HG02885 (cell line): ENCODE data around the gene TFDP1.
"Not testable (repeated sequence)": the region's sequence is repeated elsewhere in the genome, so short reads cannot be mapped to it uniquely, and the experiment has no call there.

Experiments used
- ATAC-seq: cut with Tn5 transposase; IDR thresholded peaks from one replicate; pipeline ENCODE4 v1.9.1; 2021; ENCODE audit warnings: mild to moderate bottlenecking; ENCODE audit not compliant: unreplicated experiment, poor library complexity

Gene TFDP1

DNA sequence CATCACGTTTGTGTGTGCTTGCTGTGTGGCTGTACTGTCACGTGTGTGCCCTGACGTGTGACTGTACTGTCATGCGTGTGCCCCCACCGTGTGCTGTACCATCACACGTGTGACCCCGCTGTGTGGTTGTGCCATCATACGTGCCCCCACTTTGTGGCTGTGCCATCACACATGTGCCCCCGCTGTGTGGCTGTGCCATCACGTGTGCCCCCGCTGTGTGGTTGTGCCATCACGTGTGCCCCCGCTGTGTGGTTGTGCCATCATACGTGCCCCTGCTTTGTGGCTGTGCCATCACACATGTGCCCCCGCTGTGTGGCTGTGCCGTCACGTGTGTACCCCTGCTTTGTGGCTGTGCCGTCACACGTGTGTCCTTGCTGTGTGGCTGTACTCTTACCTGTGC lies 25.7 kb downstream of the TFDP1 start:
- ATAC-seq: no peak

DNA sequence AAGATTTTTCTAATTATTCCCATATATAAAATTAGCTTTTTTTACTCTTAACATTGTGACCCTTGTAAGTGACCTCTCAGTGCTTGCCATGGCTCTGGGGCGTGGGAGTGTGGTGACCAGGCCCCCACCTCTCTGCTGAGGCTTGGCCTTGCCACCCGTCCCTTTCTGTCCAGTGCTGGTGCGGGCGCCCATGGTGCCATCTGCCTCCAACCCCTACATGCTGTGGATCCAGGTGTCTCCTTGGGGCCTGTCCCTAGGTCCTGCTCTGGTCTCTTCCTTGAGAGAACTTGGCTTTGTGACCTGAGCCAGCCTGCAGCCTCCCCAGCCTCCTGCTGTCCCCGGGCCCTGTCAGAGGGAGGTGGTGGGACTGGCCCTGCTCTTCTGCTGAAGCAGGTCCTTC lies 27.4 kb downstream of the TFDP1 start:
- no peak for ATAC-seq

DNA sequence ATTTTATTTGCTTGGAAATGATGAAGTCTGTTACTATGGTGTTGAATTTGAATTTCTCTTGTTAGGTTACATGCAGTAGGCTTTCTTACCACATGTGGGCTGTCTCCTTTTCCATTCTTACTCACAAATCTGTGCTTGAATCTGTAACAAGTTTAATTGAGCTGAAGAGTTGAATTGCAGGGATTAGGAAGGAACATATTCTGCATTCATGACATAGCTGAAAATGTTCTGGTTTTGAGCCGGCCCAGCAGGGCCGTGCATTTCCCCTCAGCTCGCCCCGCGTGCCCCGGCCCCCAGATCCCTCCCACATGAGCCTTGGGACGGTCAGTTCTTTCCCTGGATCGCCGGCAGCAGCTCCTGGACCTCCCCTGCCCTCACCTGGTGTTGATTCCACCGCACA lies 28.1 kb downstream of the TFDP1 start:
- ATAC-seq: no peak

DNA sequence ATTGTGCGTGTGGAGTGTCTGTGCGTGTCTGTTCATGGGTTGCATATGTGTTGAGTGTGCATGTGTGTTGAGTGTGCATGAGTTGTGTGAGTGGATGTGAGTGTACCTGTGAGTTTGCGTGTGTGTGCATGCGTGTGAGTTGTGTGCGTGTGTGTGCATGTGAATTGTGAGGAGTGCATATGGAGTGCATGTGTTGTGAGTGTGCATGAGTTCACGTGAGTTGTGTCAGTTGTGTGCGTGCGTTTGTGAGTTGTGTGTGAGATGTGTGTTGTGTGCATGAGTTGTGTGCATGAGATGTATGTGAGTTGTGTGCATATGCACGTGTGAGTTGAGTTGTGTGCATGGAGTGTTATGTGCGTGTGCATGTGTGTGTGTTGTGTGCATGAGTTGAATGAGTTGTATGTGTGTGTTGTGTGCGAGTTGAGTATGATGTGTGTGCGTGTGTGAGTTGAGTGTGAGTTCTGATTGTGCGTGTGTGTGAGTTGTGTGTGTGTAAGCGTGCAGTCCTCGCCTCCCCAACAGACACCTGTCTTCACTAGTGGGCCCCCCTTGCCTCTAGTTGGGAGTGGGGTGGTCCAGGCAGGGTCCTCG lies 29.3 kb downstream of the TFDP1 start:
- no peak for ATAC-seq

DNA sequence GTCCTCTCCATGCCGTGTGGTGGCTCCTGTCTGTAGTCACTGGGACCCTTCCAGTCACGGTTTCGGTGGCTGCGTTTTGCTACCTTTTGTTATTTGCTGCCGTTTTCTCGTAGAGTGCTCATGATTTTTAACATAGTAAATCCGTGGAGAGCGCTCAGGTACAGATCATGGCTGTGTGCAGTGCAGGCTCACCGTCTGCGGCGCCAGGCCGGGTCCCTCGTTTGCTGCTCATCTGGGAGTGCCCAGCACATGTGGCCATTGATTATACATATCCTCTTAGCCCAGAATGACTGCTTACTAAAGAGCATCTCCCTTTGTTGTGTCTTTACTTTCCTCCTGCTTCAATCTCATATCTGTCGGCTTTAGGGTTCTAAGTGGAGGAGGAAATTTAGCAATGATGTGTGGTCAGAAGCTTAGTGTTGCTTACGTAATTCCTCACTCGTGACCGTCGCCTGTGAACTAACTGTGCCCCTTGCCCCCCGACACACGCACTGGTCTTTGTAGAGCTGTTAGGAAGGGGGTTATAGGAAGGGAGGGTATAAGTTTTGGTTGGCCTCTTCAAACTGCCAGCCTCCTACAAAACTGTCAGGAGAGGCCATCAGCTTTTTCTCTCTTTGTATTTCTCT lies 31.8 kb downstream of the TFDP1 start:
- ATAC-seq: no peak

DNA sequence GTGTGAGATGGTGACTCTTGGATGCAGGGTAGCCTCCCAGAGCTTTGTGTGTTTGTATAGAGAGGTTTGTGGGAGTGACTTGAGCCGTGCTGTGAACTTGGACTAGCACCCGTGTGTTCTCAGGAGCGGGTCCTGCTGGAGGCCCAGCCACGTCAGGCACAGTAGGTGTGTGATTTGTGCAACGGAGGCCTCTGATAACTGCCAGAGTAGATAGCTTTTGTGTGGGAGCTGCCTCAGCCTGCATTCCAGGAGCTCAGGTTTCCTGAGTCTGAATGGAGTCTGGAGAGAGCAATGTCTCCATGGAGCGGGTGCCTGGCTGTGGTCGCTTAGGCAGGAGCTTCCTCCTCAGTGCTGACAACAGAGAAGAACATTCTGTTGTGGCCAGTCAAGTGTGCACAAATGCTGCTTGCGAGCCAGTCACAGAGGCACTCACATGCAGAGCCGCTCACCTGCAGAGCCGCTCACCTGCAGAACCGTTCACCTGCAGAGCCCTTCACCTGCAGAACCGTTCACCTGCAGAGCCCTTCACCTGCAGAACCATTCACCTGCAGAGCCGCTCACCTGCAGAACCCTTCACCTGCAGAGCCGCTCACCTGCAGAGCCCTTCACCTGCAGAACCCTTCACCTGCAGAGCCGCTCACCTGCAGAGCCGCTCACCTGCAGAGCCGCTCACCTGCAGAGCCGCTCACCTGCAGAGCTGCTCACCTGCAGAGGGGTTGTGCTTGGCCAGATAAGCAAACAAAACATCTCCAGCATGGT lies 32.6 kb downstream of the TFDP1 start:
- ATAC-seq: no peak

DNA sequence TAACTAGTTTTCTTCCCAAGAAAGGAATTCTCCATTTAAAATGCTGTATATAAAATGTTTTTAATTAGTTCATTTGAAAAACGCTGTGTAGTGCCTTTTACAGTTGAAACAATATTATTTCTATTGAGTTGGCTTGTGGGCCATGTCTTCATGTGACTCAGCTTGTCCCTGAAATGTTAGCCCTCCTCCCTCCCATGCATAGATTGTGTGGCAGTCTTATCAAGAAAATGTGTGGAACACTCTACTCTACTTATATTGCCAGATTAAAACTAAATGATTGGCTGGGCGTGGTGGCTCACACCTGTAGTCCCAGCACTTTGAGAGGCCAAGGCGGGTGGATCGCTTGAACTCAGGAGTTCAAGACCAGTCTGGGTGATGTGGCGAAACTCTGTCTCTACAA lies 33.4 kb downstream of the TFDP1 start:
- ATAC-seq: no peak

DNA sequence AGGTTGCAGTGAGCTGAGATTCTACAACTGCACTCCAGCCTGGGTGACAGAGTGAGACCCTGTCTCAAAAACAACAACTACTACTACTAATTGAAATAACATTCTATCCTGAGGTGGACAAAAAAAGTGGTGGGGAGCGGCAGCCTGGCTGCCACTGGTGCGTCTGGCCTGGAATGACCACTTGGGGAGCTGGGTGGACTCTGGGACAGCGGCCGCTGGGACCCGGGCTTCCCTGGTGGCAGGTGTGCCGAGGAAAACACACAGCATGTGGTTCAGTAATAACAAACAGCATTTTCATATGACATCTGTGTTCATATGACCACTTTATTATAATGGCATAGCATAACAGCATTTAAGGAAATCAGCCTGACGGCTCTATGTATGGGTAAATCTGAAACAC lies 33.9 kb downstream of the TFDP1 start:
- ATAC-seq: no peak

DNA sequence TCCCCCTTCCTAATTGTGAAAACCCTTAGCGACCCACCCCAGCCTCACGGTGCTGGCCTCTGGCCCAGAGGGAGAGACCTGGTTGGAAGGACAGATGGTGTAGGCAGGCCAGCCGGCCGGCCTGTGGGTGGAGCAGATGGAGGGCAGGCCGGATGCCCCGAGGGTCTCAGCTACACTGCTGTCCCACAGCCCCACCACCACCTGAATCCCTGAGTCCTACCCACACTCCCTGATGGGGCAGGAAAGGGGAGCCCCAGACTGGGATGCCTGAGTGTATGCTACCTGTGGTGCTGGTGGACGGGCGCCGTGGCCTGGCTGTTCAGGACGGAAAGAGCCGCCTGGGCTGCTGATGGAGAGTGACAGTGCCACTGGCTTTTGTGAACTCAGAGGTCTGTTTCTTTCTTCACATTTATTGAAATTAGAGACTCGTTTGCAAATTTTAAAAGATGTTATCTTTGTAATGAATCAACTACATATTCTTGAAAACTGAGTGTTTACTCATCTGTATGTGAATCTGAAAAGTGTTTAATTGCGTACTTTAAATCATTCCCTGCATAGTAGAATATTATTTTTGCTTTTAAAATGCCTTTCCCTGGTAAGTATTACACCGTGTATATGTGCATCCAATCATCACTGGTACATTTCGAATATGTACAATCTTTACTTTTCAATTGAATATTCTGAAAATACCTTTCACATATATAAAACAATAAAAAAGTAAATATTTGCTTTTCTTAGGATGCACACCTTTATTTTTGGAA lies 35.7 kb downstream of the TFDP1 start:
- ATAC-seq: no peak

DNA sequence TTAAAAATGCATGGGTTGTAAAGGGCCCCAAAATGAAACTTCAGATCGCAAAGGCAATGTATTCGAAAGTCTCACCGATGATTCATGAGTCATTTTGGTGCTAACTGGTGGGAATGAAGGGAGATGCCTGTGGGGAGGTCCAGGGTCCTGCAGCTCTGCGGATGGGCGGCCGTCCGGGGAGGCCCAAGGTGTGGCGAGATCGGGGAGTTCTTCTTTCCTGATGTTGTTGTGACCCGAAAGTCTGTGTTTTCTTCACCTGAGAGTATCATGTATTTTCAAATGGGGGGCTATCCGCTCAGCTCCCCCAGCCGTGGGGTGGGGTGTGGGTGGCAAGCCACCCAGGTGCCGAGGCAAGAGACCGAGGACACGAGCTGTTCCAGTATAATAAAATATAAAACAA lies 36.5 kb downstream of the TFDP1 start:
- ATAC-seq: no peak

DNA sequence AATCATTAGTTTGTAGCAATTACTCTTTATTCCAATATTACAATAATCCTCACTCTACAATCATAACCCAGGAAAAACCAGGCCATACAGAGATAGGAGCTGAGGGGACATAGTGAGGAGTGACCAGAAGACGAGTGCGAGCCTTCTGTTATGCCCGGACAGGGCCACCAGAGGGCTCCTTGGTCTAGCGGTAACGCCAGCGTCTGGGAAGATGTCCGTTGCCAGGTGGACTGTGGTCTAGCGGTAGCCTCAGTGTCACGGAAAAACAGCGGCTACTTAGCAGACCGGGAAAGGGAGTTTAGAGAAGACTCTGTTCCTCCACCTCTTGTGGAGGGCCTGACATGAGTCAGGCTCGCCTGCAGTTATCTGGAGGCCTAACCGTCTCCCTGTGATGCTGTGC lies 36.9 kb downstream of the TFDP1 start:
- not testable (repeated sequence) for ATAC-seq

DNA sequence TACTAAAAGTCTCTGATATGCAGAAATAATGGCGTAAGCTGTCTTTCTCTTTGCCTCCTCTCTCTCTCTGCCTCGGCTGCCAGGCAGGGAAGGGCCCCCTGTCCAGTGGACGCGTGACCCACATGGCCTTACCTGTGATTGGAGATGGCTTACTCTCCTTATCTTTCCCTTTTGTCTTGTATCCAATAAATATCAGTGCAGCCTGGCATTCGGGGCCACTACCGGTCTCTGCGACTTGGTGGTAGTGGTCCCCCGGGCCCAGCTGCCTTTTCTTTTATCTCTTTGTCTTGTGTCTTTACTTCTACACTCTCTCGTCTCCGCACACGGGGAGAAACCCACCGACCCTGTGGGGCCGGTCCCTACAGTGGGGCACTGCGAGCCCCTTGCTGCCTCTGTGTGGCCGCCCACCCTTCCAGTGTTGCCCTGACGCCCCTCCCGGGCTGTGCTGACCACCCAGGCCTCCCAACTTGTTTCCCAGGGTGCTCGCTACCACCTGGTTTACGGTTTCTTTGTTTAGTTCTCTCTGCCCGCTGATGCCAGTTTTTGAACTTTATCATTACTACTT lies 37.5 kb downstream of the TFDP1 start:
- not testable (repeated sequence) for ATAC-seq

DNA sequence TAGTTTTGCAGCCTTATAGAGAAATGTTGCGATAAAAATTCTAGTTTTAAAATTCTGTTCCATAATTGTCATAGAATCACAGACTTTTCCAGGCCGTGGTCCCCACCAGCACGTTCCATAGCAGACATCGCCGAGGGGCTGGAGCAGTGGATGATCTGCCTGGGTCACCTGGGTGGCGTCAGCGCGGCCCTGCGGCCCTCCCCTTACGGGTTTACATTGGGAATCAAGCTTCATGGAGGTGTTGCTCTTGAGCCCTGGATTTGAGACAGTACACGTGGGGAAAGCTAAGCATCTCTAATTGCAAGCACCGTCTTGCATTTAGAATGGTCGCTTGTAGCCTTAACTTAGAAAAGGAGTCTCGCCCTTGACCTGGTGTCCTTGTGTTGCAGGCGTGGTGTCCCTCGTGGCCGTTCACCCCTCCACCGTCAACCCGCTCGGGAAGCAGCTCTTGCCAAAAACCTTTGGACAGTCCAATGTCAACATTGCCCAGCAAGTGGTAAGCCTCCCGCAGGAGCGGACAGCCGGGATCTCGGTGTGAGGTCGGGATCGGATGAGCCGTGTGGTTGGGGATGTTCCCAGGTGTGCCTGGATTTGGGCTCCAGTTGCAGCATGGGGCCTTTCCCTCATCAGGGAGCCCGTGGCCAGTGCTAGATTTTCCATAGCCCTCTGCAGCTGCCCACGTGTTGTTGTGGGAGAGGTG lies 38.4 kb downstream of the TFDP1 start:
- ATAC-seq: no peak

DNA sequence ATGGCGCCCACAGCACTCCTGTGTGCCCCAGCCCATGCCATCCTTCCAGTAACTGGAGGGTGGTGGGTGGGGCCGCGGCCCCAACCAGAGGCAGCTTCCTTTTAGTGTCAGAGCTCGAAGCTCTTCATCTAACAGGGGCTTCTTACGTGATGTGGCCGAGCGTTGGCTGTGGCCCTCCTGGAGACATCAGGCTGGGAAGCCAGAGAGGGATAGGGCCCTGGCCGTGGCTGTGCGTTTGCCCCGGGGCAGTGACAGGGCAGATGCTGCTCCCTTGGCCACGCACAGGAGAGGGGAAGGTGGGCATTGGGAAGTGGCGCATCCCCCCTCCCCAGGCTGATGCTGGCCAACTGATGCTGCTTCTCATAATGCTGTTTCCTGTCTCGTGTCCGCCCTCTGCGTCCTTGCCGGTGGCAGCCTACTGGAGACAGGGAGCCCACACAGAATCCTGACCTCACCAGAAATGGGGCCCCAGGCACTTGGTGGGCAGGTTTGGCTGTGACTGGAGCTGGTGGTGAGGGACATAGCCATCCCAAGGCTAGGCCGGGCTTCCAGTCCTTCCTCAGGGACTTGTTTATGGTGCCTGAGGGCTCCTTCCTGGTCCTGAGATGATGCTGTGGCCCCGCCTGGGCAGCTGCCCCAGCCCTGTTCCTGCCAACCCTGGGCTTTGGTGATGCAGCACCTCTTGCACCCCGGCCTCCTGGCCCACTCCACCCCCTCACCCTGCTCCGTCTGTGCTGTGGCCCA lies 39.1 kb downstream of the TFDP1 start:
- no peak for ATAC-seq

DNA sequence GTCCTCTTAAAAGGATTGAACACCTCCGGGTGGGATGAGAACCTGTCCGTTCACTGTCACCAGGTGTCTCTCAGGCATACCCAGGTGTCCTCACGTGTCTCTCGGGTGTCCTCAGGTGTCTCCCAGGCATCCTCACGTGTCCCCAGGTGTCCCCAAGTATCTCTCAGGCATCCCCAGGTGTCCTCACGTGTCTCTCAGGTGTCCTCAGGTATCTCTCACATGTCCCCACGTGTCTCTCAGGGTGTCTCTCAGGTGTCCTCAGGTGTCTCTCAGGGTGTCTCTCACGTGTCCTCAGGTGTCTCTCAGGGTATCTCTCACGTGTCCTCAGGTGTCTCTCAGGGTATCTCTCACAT lies 39.7 kb downstream of the TFDP1 start:
- ATAC-seq: no peak

DNA sequence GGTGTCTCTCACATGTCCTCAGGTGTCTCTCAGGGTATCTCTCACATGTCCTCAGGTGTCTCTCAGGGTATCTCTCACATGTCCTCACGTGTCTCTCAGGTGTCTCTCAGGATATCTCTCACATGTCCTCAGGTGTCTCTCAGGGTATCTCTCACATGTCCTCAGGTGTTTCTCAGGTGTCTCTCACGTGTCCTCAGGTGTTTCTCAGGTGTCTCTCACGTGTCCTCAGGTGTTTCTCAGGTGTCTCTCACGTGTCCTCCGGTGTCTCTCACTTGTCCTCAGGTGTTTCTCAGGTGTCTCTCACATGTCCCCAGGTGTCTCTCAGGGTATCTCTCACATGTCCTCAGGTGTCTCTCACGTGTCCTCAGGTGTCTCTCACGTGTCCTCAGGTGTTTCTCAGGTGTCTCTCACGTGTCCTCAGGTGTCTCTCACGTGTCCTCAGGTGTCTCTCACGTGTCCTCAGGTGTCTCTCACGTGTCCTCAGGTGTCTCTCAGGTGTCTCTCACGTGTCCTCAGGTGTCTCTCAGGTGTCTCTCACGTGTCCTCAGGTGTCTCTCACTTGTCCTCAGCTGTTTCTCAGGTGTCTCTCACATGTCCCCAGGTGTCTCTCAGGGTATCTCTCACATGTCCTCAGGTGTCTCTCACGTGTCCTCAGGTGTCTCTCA lies 40.2 kb downstream of the TFDP1 start:
- ATAC-seq: not testable (repeated sequence)

DNA sequence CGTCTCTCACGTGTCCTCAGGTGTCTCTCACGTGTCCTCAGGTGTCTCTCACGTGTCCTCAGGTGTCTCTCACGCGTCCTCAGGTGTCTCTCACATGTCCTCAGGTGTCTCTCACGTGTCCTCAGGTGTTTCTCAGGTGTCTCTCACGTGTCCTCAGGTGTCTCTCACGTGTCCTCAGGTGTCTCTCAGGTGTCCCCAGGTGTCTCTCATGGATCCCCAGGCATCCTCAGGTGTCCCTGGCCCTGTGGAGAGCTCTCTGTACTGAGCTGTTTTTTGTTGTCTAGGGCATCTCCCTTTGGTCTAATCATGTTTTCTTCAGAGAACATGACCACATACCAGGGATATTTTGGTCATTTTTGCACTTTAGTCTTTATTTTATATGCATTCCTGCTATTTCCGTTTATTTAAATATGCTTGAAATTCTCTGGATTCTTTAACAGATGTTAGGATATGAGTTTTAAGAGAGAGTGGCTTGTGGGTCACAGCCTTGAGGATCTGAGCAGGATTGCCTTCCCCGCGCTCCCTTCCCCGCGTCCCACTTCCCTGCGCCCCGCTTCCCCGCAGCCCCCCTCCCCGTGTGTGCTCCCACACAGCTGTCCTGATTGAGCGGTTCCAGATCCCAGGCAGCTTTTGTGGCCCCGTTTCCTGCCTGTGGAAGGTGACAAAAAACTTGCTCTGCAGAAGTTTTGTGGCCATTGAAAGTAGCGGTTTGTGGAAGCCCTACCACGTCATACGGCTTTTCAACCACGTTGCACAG lies 41.6 kb downstream of the TFDP1 start:
- no peak for ATAC-seq

DNA sequence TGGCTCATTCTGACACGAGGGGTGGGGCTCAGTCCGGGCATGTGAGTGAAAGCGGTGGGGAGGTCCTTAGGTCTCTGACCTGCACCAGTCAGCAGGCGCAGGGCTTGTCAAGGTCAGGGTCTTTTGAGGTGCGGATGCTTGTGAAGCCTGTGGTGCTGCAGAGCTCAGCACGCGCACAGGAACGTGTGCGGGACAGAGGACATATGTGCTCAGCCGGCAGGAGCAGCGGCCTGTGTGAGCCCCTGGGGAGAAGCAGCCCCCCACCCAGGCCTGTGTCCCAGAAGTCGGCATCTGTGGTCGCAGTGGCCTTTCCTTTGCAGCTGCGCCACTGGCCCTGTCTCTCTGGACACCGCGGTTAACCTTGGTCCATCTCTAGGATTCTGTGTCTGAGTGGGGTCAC lies 42.6 kb downstream of the TFDP1 start:
- no peak for ATAC-seq
